HL-60/S4 treated with phorbol 12-myristate 13-acetate at 8.2 ng/mL for 4 days and 3 days (cell line): ENCODE measurements around the gene MLLT1.

Source experiments
- in situ Hi-C: fragments of 300-500 bp; cut with MboI; formaldehyde crosslinking; loops from 2 replicates; pipeline ENCODE4 v1.15.0; 2022; ENCODE audit warnings: low sequenced_read_pairs

The MLLT1 gene

GRCh38 chr19:6181119-6181518 lies 98.7 kb downstream of the MLLT1 start:
- in situ Hi-C loops = no loop called here

DNA sequence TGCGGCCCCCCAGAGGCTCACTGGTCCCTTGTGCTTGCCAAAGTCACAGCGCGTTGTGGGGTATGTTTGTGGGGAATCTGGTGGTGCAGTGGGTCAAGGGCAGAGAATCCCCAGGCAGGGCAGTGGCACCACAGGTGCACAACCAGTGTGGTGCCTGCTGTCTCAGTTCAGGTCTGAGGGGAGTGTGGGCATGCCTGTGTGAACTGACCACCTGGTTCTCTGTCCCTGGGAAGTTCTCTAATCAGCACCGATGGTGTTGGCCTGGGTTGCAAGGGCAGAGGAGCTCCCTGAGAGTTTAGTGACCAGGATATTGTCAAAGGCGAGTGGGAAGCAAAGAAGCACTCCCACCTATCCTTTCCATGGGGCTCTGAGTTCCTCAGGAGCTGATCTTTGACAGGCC lies 106.6 kb downstream of the MLLT1 start:
- in situ Hi-C loops = loop anchor here (25.0 kb wide), 1 partner anchor 114 kb away; the partner anchor contains the start of gene MLLT1

DNA sequence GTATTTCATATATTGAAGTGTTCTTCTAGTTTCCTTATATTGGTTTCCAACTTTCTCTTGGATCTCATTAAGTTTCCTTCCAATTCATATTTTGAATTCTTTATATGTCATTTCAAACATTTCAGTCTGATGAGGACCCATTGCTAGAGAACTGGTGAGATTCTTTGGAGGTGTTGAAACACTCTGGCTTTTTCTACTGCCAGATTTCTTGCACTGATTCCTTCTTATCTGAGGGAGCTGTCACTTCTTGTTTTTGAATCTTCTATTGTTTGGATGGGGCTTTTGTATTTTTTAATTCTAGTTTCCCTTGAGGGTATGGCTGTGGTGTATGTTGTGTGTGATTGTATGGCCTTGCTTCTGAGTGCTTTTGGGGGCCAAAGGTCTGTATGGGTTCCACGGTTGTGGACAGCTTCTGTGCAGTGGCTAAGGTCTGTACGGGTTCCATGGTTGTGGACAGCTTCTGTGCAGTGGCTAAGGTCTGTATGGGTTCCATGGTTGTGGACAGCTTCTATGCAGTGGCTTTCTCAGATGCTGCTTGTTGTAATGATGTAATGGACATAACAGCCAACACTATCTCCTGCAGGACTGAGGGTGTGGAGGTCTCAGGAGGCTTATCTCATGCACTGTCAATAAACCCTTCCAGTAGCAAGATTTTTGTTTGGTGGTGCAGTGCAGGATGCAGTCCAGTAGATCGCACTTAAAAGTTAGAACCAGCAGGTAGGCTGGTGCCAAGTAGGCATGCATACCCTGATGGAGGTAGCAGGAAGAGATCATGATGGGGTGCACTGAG lies 107.5 kb downstream of the MLLT1 start:
- in situ Hi-C loops = loop anchor here (25.0 kb wide), 1 partner anchor 115 kb away; the partner anchor contains the start of gene MLLT1

GRCh38 chr19:6167115-6167514 lies 112.7 kb downstream of the MLLT1 start:
- in situ Hi-C loops = loop anchor here (25.0 kb wide), 1 partner anchor 120 kb away; the partner anchor contains the start of gene MLLT1

GRCh38 chr19:6164906-6165531 lies 114.8 kb downstream of the MLLT1 start:
- in situ Hi-C loops = loop anchor here (25.0 kb wide), 1 partner anchor 122 kb away; the partner anchor contains the start of gene MLLT1

DNA sequence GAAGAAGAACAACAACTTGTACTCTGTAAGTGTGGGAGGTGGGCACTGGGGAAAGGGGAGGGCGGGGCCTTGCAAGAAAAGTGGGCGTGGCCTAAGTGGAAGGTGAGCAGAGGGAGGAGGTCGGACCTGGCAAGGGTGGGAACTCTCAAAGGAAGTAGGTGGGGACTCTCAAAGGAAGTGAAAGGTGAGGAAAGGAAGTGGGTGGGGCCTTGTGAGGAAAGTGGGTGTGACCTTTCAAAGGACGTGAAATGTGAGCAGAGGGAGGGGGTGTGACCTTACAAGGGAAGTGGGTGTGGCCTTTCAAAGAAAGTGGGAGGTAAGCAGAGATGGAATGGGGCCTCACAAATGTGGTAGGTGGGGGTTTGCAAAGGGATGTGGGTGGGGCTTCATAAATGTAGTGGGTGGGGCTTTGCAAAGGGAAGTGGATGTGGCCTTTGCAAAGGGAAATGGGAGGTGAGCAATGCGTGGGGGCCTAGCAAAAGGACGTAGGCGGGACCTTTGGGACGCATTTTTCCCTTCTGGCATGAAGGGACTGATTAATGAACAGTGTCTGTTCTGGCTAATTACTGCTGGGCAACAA lies 118.4 kb downstream of the MLLT1 start:
- in situ Hi-C loops = loop anchor here (25.0 kb wide), 1 partner anchor 126 kb away; the partner anchor contains the start of gene MLLT1
